Subcutaneous adipose tissue (tissue), 4 donors: ENCODE results near the gene PLG. TPM values are rescaled to one million over a fixed set of nuclear protein-coding genes. Genes with fewer than 3 reads are reported as not detected.
"Not testable (repeated sequence)": the region's sequence is repeated elsewhere in the genome, so short reads cannot be mapped to it uniquely, and the experiment has no call there.

Experiments
- CTCF ChIP-seq: fragments of 450-650 bp; IDR thresholded peaks from one replicate; pipeline ENCODE4 v1.5.1; 2016; ENCODE audit warnings: low read depth, mild to moderate bottlenecking, control low read depth, antibody characterized with exemption, moderate library complexity
- total RNA-seq, 4 donors: library from RNA; depleted of rRNA; stranded (reverse); fragments of >200 nt; gene quantifications; one replicate each; pipeline ENCODE4 v1.1.0, GENCODE V29; 2016

Gene PLG
- not detected for total RNA-seq

- TF ChIP-seq CTCF, result not testable (repeated sequence)
These were observed at the start of gene PLG for GRCh38 chr6:160701918-160702680. PLG (plus strand) TSS chr6:160702244; CDS start chr6:160702305, 61 bp downstream.

GRCh38 chr6:160659562-160659961 lies 42.5 kb upstream of the PLG start:
- no peak for TF ChIP-seq CTCF

- no peak for TF ChIP-seq CTCF
These were observed 40.8 kb upstream of the PLG start for GRCh38 chr6:160661216-160661615.

- TF ChIP-seq CTCF, result no peak
These were observed 39.6 kb upstream of the PLG start for GRCh38 chr6:160662429-160662828.

- no peak for TF ChIP-seq CTCF
These were observed 39.2 kb upstream of the PLG start for GRCh38 chr6:160662842-160663241.

- not testable (repeated sequence) for TF ChIP-seq CTCF
These were observed 37.8 kb upstream of the PLG start, which contains the start of gene LPA for GRCh38 chr6:160664198-160664597. LPA (minus strand) TSS chr6:160664275; CDS start chr6:160664214, 61 bp downstream.

GRCh38 chr6:160667639-160668481 lies 34.2 kb upstream of the PLG start:
- no peak for TF ChIP-seq CTCF
